CD8-positive, alpha-beta memory T cell (primary cell): Measurements from ENCODE around the gene LYPD6. TPM values are rescaled to one million over a fixed set of nuclear protein-coding genes. Genes with fewer than 3 reads are reported as not detected.

Experiments
- CTCF ChIA-PET: fragments of 350-600 bp; sonication (Branson Sonifier 250); formaldehyde crosslinking; loops from one replicate; lab custom pipeline; 2021; ENCODE audit warnings: antibody characterized with exemption; lab: Charles Lee
- POLR2A ChIA-PET: fragments of 350-600 bp; sonication (Branson Sonifier 250); formaldehyde crosslinking; loops from one replicate; lab custom pipeline; 2021; ENCODE audit warnings: antibody characterized with exemption; lab: Charles Lee
- DNase-seq, 5 donors: peaks; one replicate each; pipeline versions ENCODE4 v3.0.0 to v3.0.0-alpha.2; 2020 to 2022; ENCODE audit warnings: mixed read lengths in 1 of 5
- H3K27ac ChIP-seq: one replicate; pipeline ENCODE4 v1.7.0; 2013; ENCODE audit warnings: low read depth, mild to moderate bottlenecking, low read length, moderate library complexity
- H3K27me3 ChIP-seq: 2 replicates; pipeline ENCODE4 v1.7.0; 2013; ENCODE audit warnings: low read length, mild to moderate bottlenecking; ENCODE audit not compliant: insufficient read depth, poor library complexity, severe bottlenecking
- H3K36me3 ChIP-seq: 2 replicates; pipeline ENCODE4 v1.7.0; 2013; ENCODE audit warnings: mild to moderate bottlenecking, low read length, moderate library complexity; ENCODE audit not compliant: insufficient read depth
- H3K4me1 ChIP-seq: 2 replicates; pipeline ENCODE4 v1.7.0; 2013; ENCODE audit warnings: mild to moderate bottlenecking, low read length, moderate library complexity; ENCODE audit not compliant: insufficient read depth
- H3K4me3 ChIP-seq: 2 replicates; pipeline ENCODE4 v1.7.0; 2013; ENCODE audit warnings: mild to moderate bottlenecking, low read length
- H3K9me3 ChIP-seq: 2 replicates; pipeline ENCODE4 v1.7.0; 2013; ENCODE audit warnings: mild to moderate bottlenecking, low read length
- H3K27ac Mint-ChIP-seq, 8 donors: one replicate each; pipeline ENCODE4 v1.8.0; 2020 to 2021; ENCODE audit warnings: mixed read lengths in 8 of 8, mild to moderate bottlenecking in 6 of 8, inconsistent platforms in 3 of 8, moderate library complexity in 3 of 8
- H3K27me3 Mint-ChIP-seq, 2 donors: one replicate each; pipeline ENCODE4 v1.8.0; 2020 to 2021; ENCODE audit warnings: mixed read lengths in 2 of 2, mild to moderate bottlenecking in 1 of 2, moderate library complexity in 1 of 2
- H3K36me3 Mint-ChIP-seq, 3 donors: one replicate each; pipeline ENCODE4 v1.8.0; 2020 to 2021; ENCODE audit warnings: mixed read lengths in 3 of 3, inconsistent platforms in 1 of 3, mild to moderate bottlenecking in 1 of 3
- H3K4me1 Mint-ChIP-seq, 3 donors: one replicate each; pipeline ENCODE4 v1.8.0; 2020 to 2021; ENCODE audit warnings: mixed read lengths in 3 of 3, inconsistent platforms in 1 of 3, mild to moderate bottlenecking in 1 of 3
- H3K4me3 Mint-ChIP-seq, 7 donors: one replicate each; pipeline ENCODE4 v1.8.0; 2020 to 2021; ENCODE audit warnings: mixed read lengths in 7 of 7, mild to moderate bottlenecking in 6 of 7, moderate library complexity in 4 of 7, inconsistent platforms in 2 of 7
- H3K9me3 Mint-ChIP-seq, 5 donors: one replicate each; pipeline ENCODE4 v1.8.0; 2020 to 2022; ENCODE audit warnings: mixed read lengths in 5 of 5, mild to moderate bottlenecking in 3 of 5, moderate library complexity in 2 of 5, inconsistent platforms in 1 of 5
- polyA plus RNA-seq: library from polyadenylated mRNA; unstranded; fragments of 300-500 nt; fragmentation: Illumina TruSeq; gene quantifications from one replicate; pipeline ENCODE4 v1.2.3, GENCODE V29; 2021
- total RNA-seq, 2 experiments: library from RNA; stranded (reverse); gene quantifications; one replicate each; pipeline ENCODE4 v1.2.3, GENCODE V29; 2021

The LYPD6 gene
- total and polyA plus RNA-seq, 3 experiments from 2014 or later, result not detected

GRCh38 chr2:149332364-149332763, 2.0 kb downstream of the LYPD6 start:
- Mint-ChIP-seq H3K27me3 (peaks cover 21 to 56% of the 10 kb centered on the region in 2 donors), H3K4me3 (no peak overlapping the region), H3K4me1 (peaks cover 0 to 8% (median 4%) of the 10 kb centered on the region in 3 donors), H3K36me3 (no peaks in the 10 kb centered on the region), H3K9me3 (peaks cover 0 to 6% (median 3%) of the 10 kb centered on the region in 5 donors), H3K27ac (no peak overlapping the region)
- no peak for DNase-seq
- no peak overlapping the region for H3K27ac ChIP-seq
- POLR2A ChIA-PET, result no interaction called here
- no peaks in the 10 kb centered on the region for H3K4me1 ChIP-seq
- no peak overlapping the region for H3K4me3 ChIP-seq
- peaks cover 9% of the 10 kb centered on the region for H3K27me3 ChIP-seq
- no peaks in the 10 kb centered on the region for H3K36me3 ChIP-seq
- no peaks in the 10 kb centered on the region for H3K9me3 ChIP-seq
- CTCF ChIA-PET, result no interaction called here

GRCh38 chr2:149333636-149334035, 3.2 kb downstream of the LYPD6 start:
- Histone ChIP-seq H3K9me3 (no peaks in the 10 kb centered on the region), H3K36me3 (no peaks in the 10 kb centered on the region), H3K27ac (no peak overlapping the region), H3K4me1 (no peaks in the 10 kb centered on the region), H3K4me3 (no peak overlapping the region), H3K27me3 (peaks cover 9% of the 10 kb centered on the region)
- Mint-ChIP-seq H3K4me1 (peaks cover 0 to 8% (median 4%) of the 10 kb centered on the region in 3 donors), H3K4me3 (no peak overlapping the region), H3K36me3 (no peaks in the 10 kb centered on the region), H3K27me3 (peaks cover 14 to 45% of the 10 kb centered on the region in 2 donors), H3K27ac (no peak overlapping the region), H3K9me3 (peaks cover 0 to 5% (median 2%) of the 10 kb centered on the region in 5 donors)
- DNase-seq, result no peak
- ChIA-PET CTCF (no interaction called here), POLR2A (no interaction called here)

- Histone ChIP-seq H3K27me3 (peaks cover 6% of the 10 kb centered on the region), H3K27ac (no peak overlapping the region), H3K9me3 (no peaks in the 10 kb centered on the region), H3K36me3 (no peaks in the 10 kb centered on the region), H3K4me3 (no peak overlapping the region), H3K4me1 (no peaks in the 10 kb centered on the region)
- DNase-seq, result no peak
- Mint-ChIP-seq H3K27me3 (peaks cover 9 to 40% of the 10 kb centered on the region in 2 donors), H3K9me3 (peaks cover 0 to 3% (median 2%) of the 10 kb centered on the region in 5 donors), H3K4me1 (peaks cover 0 to 6% (median 4%) of the 10 kb centered on the region in 3 donors), H3K4me3 (no peak overlapping the region), H3K27ac (no peak overlapping the region), H3K36me3 (no peaks in the 10 kb centered on the region)
- CTCF ChIA-PET, result no interaction called here
- POLR2A ChIA-PET, result no interaction called here
Measured at GRCh38 chr2:149334156-149334555, 3.8 kb downstream of the LYPD6 start.

GRCh38 chr2:149339324-149339723, 8.9 kb downstream of the LYPD6 start:
- H3K36me3 ChIP-seq, result no peaks in the 10 kb centered on the region
- Mint-ChIP-seq H3K27ac (no peak overlapping the region), H3K4me1 (no peaks in the 10 kb centered on the region), H3K9me3 (peaks cover 0 to 3% (median 0%) of the 10 kb centered on the region in 5 donors), H3K4me3 (no peak overlapping the region), H3K36me3 (no peaks in the 10 kb centered on the region), H3K27me3 (peaks cover 0 to 2% of the 10 kb centered on the region in 2 donors)
- no peak overlapping the region for H3K27ac ChIP-seq
- no peak overlapping the region for H3K4me3 ChIP-seq
- no peak for DNase-seq
- no peaks in the 10 kb centered on the region for H3K4me1 ChIP-seq
- POLR2A ChIA-PET, result no interaction called here
- CTCF ChIA-PET, result no interaction called here
- no peaks in the 10 kb centered on the region for H3K27me3 ChIP-seq
- no peaks in the 10 kb centered on the region for H3K9me3 ChIP-seq

GRCh38 chr2:149342509-149342908, 12.1 kb downstream of the LYPD6 start:
- H3K36me3 Mint-ChIP-seq, result no peaks in the 10 kb centered on the region
- H3K9me3 Mint-ChIP-seq, result peaks cover 0 to 3% (median 0%) of the 10 kb centered on the region in 5 donors
- POLR2A ChIA-PET, result no interaction called here
- Histone ChIP-seq H3K27ac (no peak overlapping the region), H3K4me1 (no peaks in the 10 kb centered on the region), H3K27me3 (no peaks in the 10 kb centered on the region), H3K36me3 (no peaks in the 10 kb centered on the region), H3K9me3 (no peaks in the 10 kb centered on the region), H3K4me3 (no peak overlapping the region)
- H3K4me3 Mint-ChIP-seq, result no peak overlapping the region
- no peak for DNase-seq
- no peaks in the 10 kb centered on the region for H3K4me1 Mint-ChIP-seq
- CTCF ChIA-PET, result no interaction called here
- no peak overlapping the region for H3K27ac Mint-ChIP-seq
- peaks cover 0 to 1% of the 10 kb centered on the region in 2 donors for H3K27me3 Mint-ChIP-seq

- Histone ChIP-seq H3K36me3 (no peaks in the 10 kb centered on the region), H3K27me3 (no peaks in the 10 kb centered on the region), H3K27ac (no peak overlapping the region), H3K4me3 (no peak overlapping the region), H3K9me3 (no peaks in the 10 kb centered on the region), H3K4me1 (no peaks in the 10 kb centered on the region)
- Mint-ChIP-seq H3K4me3 (no peak overlapping the region), H3K27ac (no peak overlapping the region), H3K27me3 (peaks cover 0 to 1% of the 10 kb centered on the region in 2 donors), H3K4me1 (no peaks in the 10 kb centered on the region), H3K36me3 (no peaks in the 10 kb centered on the region), H3K9me3 (peaks cover 0 to 2% (median 0%) of the 10 kb centered on the region in 5 donors)
- ChIA-PET POLR2A (no interaction called here), CTCF (no interaction called here)
- no peak for DNase-seq
Measured at GRCh38 chr2:149344105-149344504, 13.7 kb downstream of the LYPD6 start.

- Histone ChIP-seq H3K27ac (no peak overlapping the region), H3K36me3 (no peaks in the 10 kb centered on the region), H3K4me1 (no peaks in the 10 kb centered on the region), H3K27me3 (no peaks in the 10 kb centered on the region), H3K4me3 (no peak overlapping the region), H3K9me3 (no peaks in the 10 kb centered on the region)
- Mint-ChIP-seq H3K4me1 (no peaks in the 10 kb centered on the region), H3K36me3 (no peaks in the 10 kb centered on the region), H3K4me3 (no peak overlapping the region), H3K27ac (no peak overlapping the region), H3K27me3 (peaks cover 0 to 1% of the 10 kb centered on the region in 2 donors), H3K9me3 (peaks cover 0 to 2% (median 0%) of the 10 kb centered on the region in 5 donors)
- ChIA-PET POLR2A (no interaction called here), CTCF (no interaction called here)
- DNase-seq, result no peak
Measured at GRCh38 chr2:149346272-149346671, 15.9 kb downstream of the LYPD6 start.

GRCh38 chr2:149348291-149348690, 17.9 kb downstream of the LYPD6 start:
- peaks cover 0 to 2% (median 0%) of the 10 kb centered on the region in 5 donors for H3K9me3 Mint-ChIP-seq
- Histone ChIP-seq H3K9me3 (no peaks in the 10 kb centered on the region), H3K36me3 (no peaks in the 10 kb centered on the region), H3K4me3 (no peak overlapping the region), H3K27ac (no peak overlapping the region), H3K4me1 (no peaks in the 10 kb centered on the region), H3K27me3 (no peaks in the 10 kb centered on the region)
- POLR2A ChIA-PET, result no interaction called here
- H3K27ac Mint-ChIP-seq, result no peak overlapping the region
- H3K4me3 Mint-ChIP-seq, result no peak overlapping the region
- peaks cover 0 to 1% of the 10 kb centered on the region in 2 donors for H3K27me3 Mint-ChIP-seq
- CTCF ChIA-PET, result no interaction called here
- H3K4me1 Mint-ChIP-seq, result no peaks in the 10 kb centered on the region
- H3K36me3 Mint-ChIP-seq, result no peaks in the 10 kb centered on the region
- DNase-seq, result no peak
